ENCODE data around the gene DPF3.

The DPF3 gene

DNA sequence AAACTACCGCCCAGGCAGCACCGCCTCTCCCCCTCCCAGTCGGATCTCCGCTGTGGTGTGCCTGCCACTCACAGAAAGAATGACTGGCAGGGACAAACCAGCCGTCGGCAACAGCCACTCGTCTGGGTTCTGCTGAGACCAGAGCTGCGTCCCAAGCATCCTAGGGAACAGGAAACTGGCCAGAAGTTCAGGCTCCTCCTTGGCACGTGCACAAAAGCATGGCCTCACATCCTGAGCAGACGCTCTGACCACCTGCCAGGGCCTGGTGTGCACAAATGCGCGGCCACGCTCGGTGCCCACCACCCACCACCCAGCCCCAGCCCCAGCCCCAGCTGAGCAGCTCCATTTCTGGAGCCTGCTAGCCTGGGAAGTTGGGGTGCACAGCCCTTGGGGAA is 214.8 kb downstream of the DPF3 start:
- no peak for DNase-seq (ENCODE audit: low read depth)
- TF ChIP-seq, protein P1, sequence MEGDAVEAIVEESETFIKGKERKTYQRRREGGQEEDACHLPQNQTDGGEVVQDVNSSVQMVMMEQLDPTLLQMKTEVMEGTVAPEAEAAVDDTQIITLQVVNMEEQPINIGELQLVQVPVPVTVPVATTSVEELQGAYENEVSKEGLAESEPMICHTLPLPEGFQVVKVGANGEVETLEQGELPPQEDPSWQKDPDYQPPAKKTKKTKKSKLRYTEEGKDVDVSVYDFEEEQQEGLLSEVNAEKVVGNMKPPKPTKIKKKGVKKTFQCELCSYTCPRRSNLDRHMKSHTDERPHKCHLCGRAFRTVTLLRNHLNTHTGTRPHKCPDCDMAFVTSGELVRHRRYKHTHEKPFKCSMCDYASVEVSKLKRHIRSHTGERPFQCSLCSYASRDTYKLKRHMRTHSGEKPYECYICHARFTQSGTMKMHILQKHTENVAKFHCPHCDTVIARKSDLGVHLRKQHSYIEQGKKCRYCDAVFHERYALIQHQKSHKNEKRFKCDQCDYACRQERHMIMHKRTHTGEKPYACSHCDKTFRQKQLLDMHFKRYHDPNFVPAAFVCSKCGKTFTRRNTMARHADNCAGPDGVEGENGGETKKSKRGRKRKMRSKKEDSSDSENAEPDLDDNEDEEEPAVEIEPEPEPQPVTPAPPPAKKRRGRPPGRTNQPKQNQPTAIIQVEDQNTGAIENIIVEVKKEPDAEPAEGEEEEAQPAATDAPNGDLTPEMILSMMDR (IDR thresholded peaks at IDR 0.05; ENCODE audit: control insufficient read depth, insufficient read depth, low read depth, low read length, missing control alignments): no peak
- no peak overlapping the region for H3K4me3 ChIP-seq (ENCODE audit: control insufficient read depth, low read depth, low read length)

- no peak overlapping the region for H3K4me3 ChIP-seq (ENCODE audit: control insufficient read depth, low read depth, low read length)
- TF ChIP-seq, protein P1 (IDR thresholded peaks at IDR 0.05; ENCODE audit: control insufficient read depth, insufficient read depth, low read depth, low read length, missing control alignments): no peak
- DNase-seq (ENCODE audit: low read depth): no peak
These were observed 215.5 kb downstream of the DPF3 start for GRCh38 chr14:72678356-72678755.

DNA sequence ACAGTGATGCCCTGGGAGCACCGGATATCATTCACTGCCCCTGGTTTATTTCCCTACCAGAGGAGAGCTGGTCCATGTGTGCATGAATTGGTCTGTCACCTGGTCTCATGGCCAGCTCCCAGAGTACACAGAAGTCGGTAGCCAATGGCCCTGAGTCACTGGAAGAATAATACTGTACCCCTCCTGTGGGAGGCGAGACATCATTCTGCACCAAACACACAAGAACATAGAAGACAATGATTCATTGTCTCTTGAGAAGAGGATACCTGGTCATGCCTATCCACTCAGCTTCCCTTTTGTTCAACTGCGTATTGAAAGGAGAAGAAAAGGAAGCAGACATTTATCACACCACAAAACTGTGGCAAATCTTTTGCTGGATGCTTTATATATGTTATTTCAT is 216.2 kb downstream of the DPF3 start:
- no peak for DNase-seq (ENCODE audit: low read depth)
- H3K4me3 ChIP-seq (ENCODE audit: control insufficient read depth, low read depth, low read length): no peak overlapping the region
- TF ChIP-seq, protein P1 (IDR thresholded peaks at IDR 0.05; ENCODE audit: control insufficient read depth, insufficient read depth, low read depth, low read length, missing control alignments): no peak

DNA sequence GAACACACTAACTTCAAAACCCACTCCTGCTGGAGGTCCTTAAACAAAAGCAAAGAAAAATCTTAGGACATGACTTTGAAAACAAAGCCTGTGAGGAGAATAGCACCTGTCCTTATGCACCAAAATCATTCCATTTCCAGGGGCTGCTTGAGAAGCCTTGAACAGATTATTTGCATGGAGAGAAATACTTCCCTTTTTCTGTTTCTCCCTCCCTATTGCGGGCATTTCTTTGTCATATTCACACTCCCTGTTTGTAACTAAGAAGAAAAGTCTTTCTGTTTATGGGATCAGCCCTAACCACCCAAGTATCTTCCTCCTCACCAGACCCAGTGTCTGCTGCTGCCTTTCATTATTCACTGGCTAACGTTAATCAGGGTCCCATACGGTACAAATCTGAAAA is 218.8 kb downstream of the DPF3 start:
- H3K4me3 ChIP-seq (ENCODE audit: control insufficient read depth, low read depth, low read length): no peak overlapping the region
- TF ChIP-seq, protein P1 (IDR thresholded peaks at IDR 0.05; ENCODE audit: control insufficient read depth, insufficient read depth, low read depth, low read length, missing control alignments): no peak
- DNase-seq (ENCODE audit: low read depth): no peak

DNA sequence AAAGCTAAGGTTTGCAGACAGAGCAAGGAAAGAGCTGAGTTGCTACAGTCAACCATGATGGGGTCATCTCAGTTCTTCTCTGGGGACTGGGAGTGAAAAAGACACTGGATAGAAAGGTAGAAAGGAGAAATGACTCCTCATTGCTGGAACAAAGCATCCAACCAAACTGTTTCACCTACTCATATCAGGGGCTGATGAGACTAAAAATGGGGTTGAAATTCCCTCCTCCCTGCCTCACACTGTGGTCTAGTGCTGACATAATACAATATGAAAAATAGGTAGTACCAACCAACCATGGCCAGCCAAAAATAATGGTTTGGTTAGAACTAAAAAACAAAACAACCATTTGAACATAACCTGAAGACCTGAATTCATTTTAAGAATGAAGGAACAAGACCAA is 220.7 kb downstream of the DPF3 start:
- TF ChIP-seq, protein P1 (IDR thresholded peaks at IDR 0.05; ENCODE audit: control insufficient read depth, insufficient read depth, low read depth, low read length, missing control alignments): no peak
- H3K4me3 ChIP-seq (ENCODE audit: control insufficient read depth, low read depth, low read length): no peak overlapping the region
- no peak for DNase-seq (ENCODE audit: low read depth)

- no peak overlapping the region for H3K4me3 ChIP-seq (ENCODE audit: control insufficient read depth, low read depth, low read length)
- peak; percentile 46 for DNase-seq (ENCODE audit: low read depth)
- TF ChIP-seq, protein P1 (IDR thresholded peaks at IDR 0.05; ENCODE audit: control insufficient read depth, insufficient read depth, low read depth, low read length, missing control alignments): no peak
These were observed 227.3 kb downstream of the DPF3 start for GRCh38 chr14:72666610-72667009.

- H3K4me3 ChIP-seq (ENCODE audit: control insufficient read depth, low read depth, low read length): no peak overlapping the region
- TF ChIP-seq, protein P1 (IDR thresholded peaks at IDR 0.05; ENCODE audit: control insufficient read depth, insufficient read depth, low read depth, low read length, missing control alignments): no peak
- DNase-seq (ENCODE audit: low read depth): peak; percentile 96
These were observed 228.6 kb downstream of the DPF3 start for GRCh38 chr14:72665259-72665658.

Measured in AG09309 (cell line).